Measurements from ENCODE around the gene VRTN. TPM values are rescaled to one million over a fixed set of nuclear protein-coding genes. Genes with fewer than 3 reads are reported as not detected.

The VRTN gene
- total and polyA plus RNA-seq, 2 of the 8 experiments (the other 6 are each of a cell fraction or from before 2014, with no cell fraction given), result 133 to 148 TPM

DNA sequence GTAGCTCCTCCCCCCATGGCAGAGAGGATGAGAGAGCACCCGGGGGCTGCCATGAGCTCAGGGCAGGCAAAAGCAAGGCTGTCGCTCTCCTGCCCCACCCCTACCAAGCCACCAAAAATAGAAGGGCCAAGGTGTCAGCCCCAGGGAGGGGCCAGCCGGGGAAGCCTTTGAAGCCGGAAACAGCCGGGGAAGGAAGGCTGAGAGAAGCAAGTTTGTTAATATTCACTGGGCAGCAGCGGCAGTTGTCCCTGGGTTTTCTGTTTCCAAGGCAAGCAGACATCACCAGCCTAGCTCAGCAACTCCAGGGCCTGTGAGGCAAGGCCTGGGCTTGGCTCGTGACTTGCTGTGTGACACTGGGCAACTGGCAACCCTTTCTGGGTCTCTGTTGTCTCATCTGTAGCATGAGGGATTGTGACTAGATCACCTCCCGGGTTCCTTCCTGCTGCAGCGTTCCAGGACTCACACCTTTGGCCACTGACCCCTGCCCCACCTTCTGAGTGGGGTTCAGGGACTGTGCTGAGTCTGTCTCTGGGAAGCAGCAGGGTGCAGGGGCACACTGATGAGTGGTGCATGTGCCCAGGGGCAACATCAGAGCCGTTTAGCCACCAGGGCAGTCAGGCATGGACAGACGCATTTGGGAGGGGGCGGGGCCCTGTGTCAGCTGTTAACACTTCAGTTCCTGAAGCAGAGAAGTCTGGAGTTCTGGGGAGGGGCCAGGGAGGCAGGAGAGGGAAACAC, 53.4 kb downstream of the VRTN start:
- Histone ChIP-seq H4K91ac (replicated peaks; ENCODE audit: insufficient read length, low read length) (peak overlapping the region; percentile 94), H3K4me1 (replicated peaks in 1 of 4; ENCODE audit: control insufficient read depth in 3 of 4, insufficient read depth in 4 of 4, low read length in 3 of 4) (peaks cover 3 to 34% (median 25%) of the 10 kb centered on the region in 4 experiments), H2AFZ (ENCODE audit: low read length) (peak overlapping the region; percentile 70; the same call in 1 of the 2 replicates), H4K5ac (ENCODE audit: insufficient read length, low read depth, low read length) (no peak overlapping the region), H3K79me1 (ENCODE audit: low read depth, low read length) (no peaks in the 10 kb centered on the region), H3K27me3 (replicated peaks in 1 of 4; ENCODE audit: control insufficient read depth in 3 of 4, extremely low read depth in 1 of 4, insufficient read depth in 3 of 4, low read length in 3 of 4) (no peaks in the 10 kb centered on the region), H3K4me3 (ENCODE audit: extremely low read depth in 1 of 4, insufficient read depth in 2 of 4, low read depth in 3 of 4, low read length in 4 of 4) (no peak overlapping the region), H3K36me3 (ENCODE audit: control insufficient read depth in 2 of 4, insufficient read depth in 4 of 4, low read length in 3 of 4) (no peaks in the 10 kb centered on the region), H2BK20ac (ENCODE audit: low read length) (no peak overlapping the region), H3K23ac (ENCODE audit: insufficient read length) (no peak overlapping the region), H2BK5ac (ENCODE audit: low read depth, low read length) (peak overlapping the region; percentile 86; the same call in 1 of the 2 replicates), H2BK12ac (ENCODE audit: low read depth, low read length) (peak overlapping the region; percentile 56; the same call in 1 of the 2 replicates), H3K27ac (ENCODE audit: low read depth, low read length) (no peak overlapping the region), H4K8ac (ENCODE audit: extremely low read depth, insufficient read depth, low read length) (0 out of 2 replicates have a peak overlapping the region, but pooled peaks have one; percentile 19), H2BK15ac (ENCODE audit: low read length) (peak overlapping the region; percentile 94; the same call in 1 of the 2 replicates), H2AK5ac (ENCODE audit: low read depth, low read length) (no peak overlapping the region), H3K9ac (replicated peaks in 1 of 4; ENCODE audit: extremely low read depth in 1 of 4, low read depth in 3 of 4, low read length in 3 of 4) (no peak overlapping the region; a peak in 1 of 7 replicates), H2BK120ac (replicated peaks; ENCODE audit: low read depth, low read length) (peak overlapping the region; percentile 17), H3K9me3 (ENCODE audit: insufficient read depth in 2 of 2, low read depth in 1 of 2, low read length in 1 of 2) (no peaks in the 10 kb centered on the region), H3K4me2 (ENCODE audit: insufficient read depth in 1 of 2, low read depth in 2 of 2, low read length in 2 of 2) (peak overlapping the region; percentile 19 to 50; a peak in 3 of 4 replicates), H3K79me2 (ENCODE audit: control insufficient read depth in 1 of 2, insufficient read depth in 2 of 2, low read length in 2 of 2) (no peaks in the 10 kb centered on the region), H3K18ac (ENCODE audit: extremely low read depth, low read length) (peak overlapping the region; percentile 88), H4K20me1 (replicated peaks in 1 of 2; ENCODE audit: control insufficient read depth in 1 of 2, insufficient read depth in 2 of 2, low read length in 2 of 2) (no peaks in the 10 kb centered on the region), H3K23me2 (ENCODE audit: low read depth, low read length) (peaks cover 2% of the 10 kb centered on the region; the same call in 1 of the 2 replicates), H3K4ac (replicated peaks; ENCODE audit: insufficient read length, low read depth, low read length) (peak overlapping the region; percentile 27), H3K14ac (ENCODE audit: insufficient read length) (no peak overlapping the region), H3K56ac (replicated peaks; ENCODE audit: insufficient read length, low read depth, low read length) (no peak overlapping the region)
- no peak for TF ChIP-seq EGR1 (IDR thresholded peaks at IDR 0.05; ENCODE audit: borderline replicate concordance, low read depth, low read length)
- peak; percentile 52 to 65; a peak in 1 of 4 replicates for TF ChIP-seq SIN3A (conservative IDR thresholded peaks at IDR 0.05 in 1 of 2, IDR thresholded peaks at IDR 0.05 in 1 of 2; ENCODE audit: low read depth in 1 of 2, low read length in 2 of 2)
- ChIA-PET CTCF (ENCODE audit: partially characterized antibody) (interaction anchor here (0.8 to 3.8 kb wide), 9 partner anchors 8 to 120 kb away, joined by 3 to 29 read pairs (median 14); partner anchors contain the start of gene SYNDIG1L), POLR2A (ENCODE audit: partially characterized antibody) (interaction anchor here (0.8 to 1.4 kb wide), 4 partner anchors 10 to 53 kb away, joined by 3 read pairs; partner anchors contain the start of gene VRTN)
- no peak for FAIRE-seq
- WGBS, 2 experiments (ENCODE audit: extremely low coverage in 1 of 2, insufficient coverage in 1 of 2, insufficient read length in 1 of 2, insufficient replicate concordance in 2 of 2, low coverage in 1 of 2, low lambda C conversion rate in 2 of 2, missing lambda C conversion rate in 1 of 2), result 46% methylated on average over 12 of the region's 12 CpGs; no CpG with 5 or more reads in 1 of the 2 experiments
- peak in 1 of 2 experiments; percentile 76 for DNase-seq (ENCODE audit: low read depth in 1 of 2, low spot score in 2 of 2)
